Ecto neural progenitor cell (in vitro differentiated cells): Measurements from ENCODE around the gene VDAC1.
A peak's percentile ranks its signal among the peaks of the same experiment; 100 is the strongest.

ENCODE experiments used
- DNase-seq: peaks from one replicate; pipeline ENCODE4 v3.0.0-alpha.2; 2018; ENCODE audit warnings: low spot score

VDAC1 gene

DNA sequence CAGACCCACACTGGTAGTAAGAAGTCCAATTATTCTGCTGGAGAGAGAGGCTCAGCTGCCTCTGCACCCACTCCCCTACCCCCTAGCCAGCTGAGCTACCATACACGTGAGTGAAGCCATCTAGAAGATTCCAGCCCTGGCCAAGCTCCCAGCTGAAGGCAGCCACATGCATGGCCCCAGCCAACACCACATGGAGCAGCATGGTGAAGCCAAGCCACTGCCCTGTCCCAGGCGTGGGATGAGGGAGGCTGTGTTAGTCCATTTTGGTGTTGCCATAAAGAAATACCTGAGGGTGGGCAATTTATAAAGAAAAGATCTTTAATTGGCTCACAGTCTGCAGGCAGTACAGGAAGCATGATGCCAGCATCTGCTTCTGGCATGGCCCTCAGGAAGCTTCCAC, 20.0 kb upstream of the VDAC1 start:
- no peak for DNase-seq

DNA sequence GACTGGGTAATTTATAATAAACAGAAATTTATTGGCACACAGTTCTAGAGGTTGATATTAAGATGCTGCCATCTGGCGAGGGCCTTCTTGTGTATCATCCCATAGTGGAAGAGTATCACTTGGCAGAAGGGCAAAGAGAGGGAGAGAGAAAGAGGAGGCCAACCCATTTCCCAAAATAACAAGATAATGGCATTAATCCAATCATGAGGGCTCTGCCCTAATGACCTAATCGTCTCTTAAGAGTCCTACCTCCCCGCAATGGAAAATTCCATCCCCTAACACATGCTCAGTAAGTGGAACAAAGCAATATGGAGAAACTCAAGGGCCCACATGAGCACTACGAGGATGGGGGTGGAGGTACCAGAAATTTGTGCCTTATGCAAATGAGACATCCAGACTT, 17.6 kb upstream of the VDAC1 start:
- DNase-seq, result no peak

- DNase-seq, result no peak
These were observed 15.4 kb upstream of the VDAC1 start for GRCh38 chr5:134020188-134020587.

DNA sequence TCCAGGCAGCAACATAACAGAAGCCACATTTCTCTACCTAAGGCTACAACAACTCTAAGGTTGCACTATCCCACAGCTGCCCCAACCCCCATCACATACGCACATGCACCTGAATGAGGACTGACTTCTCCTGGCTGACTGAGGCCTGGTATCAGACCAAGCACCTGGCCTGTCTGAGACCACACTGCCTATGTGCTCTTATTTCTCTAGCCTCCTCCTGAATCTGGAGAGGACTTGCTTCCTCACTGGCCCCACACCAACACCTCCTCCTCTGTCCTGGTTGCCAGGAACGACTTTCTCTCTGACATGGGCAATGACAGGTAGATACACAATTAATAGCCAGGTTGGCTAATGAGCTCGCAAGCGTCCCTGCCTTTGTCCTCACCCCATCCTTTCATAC, 14.9 kb upstream of the VDAC1 start:
- DNase-seq, result no peak

DNA sequence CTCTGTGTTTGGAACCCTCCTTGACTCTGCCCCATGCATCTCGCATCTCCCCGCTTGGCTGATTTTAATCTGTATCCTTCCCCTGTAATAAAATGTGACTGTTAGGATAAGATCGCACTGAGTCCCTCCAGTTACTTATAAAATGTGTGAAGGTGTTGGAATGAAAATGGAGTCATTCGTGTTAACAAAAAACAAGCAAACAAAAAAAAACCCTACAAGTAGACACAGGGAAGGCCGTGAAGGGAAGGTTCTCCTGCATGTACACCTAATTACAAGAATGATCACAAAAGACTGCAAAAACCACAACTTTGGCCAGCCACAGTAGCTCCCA, 14.2 kb upstream of the VDAC1 start:
- no peak for DNase-seq

GRCh38 chr5:134018154-134018985, 13.6 kb upstream of the VDAC1 start:
- DNase-seq, result no peak

DNA sequence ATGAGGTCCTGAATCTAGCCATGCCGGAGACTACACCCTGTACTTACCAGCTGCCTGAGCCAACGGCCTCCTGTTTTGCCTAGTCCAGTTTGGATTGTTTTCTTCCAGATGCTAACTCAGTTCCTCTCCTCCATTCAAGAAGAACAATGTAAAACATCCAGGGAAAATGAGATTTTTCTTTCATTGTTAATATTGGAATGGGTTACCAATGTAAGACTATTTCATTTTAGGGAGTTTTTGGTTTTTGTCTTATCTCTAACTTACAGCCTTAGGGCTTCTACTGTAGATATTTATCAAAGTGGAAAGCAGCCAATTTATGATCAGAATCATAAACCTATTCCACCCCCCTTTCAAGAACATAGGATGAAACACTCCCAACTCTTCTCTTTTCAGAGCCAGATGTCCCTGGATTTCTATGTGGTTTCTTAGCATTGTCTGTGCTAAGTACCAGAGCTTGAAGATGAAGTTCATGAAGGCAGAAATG, 3.5 kb upstream of the VDAC1 start:
- DNase-seq, result no peak

DNA sequence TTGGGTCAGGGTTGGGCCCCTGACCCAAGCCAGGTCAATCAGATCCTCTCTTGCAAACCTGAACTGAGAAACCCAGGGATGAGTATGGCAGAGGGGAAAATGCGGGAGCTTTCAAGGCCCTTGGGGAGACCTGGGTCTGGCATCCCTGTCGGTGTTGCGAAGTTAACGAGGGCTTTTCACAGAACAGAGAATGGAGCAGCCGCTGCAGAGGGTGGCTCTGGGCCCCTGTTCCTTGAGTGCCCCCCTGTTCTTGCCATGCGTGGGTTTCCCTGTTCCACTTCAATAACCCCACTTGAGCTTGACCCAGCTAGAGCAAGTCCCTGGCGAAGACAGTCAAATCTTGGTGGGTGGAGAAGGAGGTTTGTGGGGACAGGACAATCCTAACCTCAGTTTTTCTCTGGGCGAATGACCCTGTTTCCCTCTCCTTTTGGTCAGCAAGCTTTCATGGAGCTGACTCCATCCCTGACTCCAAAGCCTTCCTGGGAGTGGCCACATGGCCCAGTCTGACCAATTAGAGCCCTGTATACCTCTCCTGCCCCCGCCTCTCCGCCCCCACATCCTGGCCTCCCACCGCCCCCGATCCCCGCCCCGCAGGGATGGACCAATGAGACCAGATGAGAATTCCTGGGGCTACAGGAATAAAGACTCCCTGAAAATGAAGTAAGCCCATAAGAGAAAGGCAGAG, 2.9 kb upstream of the VDAC1 start:
- peak; percentile 70 for DNase-seq

- DNase-seq, result no peak
These were observed 1.3 kb upstream of the VDAC1 start for GRCh38 chr5:134006115-134006514.

DNA sequence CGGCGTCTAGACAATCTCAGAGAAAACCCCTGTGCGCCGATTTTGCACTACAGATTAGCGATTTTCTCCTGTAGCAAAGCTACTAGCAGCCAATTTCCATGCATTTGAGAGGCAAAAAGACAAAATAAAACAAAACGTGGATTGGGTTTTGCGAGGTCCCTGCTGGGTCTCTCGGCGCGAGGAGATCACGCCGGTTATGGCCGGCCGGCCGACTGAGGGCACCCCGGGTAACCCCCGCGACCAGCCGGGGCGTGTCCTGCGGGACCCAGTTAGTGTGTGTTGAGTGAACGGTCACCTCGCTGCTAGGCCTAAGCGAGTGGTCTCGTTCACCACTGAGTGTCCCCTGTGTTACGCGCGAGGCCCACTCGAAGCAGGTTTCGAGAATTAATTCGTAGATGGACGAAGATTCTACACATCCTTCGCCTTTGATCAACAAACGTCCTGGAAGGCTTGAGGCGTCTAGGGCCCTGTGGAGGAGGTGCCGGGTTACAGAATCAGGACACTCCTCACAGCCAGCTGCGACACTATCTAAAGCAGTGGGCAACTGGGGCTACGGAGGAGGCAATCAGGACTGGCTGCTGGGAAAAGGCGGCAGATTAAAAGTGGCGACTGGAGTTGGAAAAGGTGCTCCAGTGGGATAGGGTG, 764 bp upstream of the VDAC1 start:
- DNase-seq, result no peak

DNA sequence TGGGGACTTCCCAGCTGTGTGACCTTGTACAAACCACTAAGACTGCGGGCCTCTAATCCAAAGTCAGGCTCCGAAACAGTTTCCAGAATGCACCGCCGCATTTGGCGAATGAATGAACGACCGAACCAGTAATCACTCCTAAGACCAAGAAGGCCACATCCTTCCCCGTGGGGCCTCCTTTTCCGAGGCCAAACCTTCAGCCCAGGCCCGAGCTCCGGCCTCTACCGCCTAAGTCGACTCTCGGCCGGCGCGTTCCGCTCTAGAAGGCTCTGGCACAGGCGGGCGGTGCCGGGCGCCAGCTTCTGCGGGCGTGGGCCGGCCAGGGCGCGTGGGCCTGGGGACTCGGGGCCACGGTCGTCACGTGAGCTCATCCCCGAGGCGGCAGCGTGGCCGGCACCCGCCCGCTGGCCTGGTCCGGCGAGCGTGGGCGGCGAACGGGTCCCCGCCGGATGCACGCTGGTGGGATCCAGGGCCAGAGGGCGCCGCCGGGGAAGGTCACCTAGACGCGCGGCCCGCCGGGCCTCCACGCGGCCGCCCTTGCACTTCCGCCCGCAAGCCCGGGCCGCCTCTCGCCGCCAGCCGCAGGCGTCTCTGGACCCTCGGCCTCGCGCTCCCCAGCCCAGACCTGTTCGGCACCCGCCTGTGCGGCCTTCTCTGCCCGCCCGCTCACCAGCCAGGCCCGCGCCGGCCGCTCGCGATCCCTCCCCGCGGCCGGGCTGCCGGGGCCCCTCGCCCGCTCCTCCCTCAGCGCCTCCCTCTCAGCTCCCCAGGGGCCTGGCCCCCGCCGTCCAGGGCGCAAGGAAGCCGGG, 754 bp downstream of the VDAC1 start:
- peak; percentile 71 for DNase-seq

DNA sequence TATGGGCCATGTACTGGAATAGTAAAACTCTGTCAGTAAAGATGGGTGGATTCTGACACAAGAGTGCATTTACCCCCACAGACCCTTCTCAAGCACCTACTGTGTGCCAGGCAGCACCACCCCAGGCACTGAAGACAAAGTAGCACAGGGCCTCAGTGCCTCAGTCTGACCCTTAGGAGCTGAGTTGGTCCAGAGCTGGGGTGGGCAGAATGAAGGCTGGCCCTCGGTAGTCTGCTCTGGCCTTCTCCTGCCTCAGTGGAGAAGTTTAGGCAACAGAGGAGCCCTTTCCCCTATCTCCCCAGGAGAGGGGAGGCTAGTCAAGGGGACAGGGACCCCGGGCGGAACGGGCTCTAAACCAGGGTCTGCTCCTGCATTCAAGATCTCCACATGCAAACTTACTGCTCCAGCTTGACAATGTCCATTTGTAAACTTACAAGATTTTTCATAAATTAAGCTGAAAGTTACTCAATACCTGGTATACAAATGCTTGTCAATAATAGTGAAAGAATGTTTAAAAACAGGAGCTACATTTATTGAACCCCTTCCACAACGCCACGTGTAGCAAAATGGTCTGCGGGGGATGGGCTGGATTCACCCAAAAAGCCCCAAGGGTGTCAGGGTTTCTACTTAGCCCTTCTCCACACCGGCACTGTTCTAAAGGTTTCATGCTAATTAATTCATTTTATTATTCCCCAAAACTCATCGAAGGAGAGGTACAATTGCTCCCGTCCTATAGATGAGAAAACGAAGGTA, 1.5 kb downstream of the VDAC1 start:
- DNase-seq, result no peak

- no peak for DNase-seq
These were observed 2.6 kb downstream of the VDAC1 start for GRCh38 chr5:134001938-134002731.

- no peak for DNase-seq
These were observed 3.9 kb downstream of the VDAC1 start for GRCh38 chr5:134000696-134001453.

- DNase-seq, result no peak
These were observed 4.7 kb downstream of the VDAC1 start for GRCh38 chr5:134000091-134000511.

GRCh38 chr5:133998807-133999206, 6.0 kb downstream of the VDAC1 start:
- no peak for DNase-seq

GRCh38 chr5:133998042-133998441, 6.7 kb downstream of the VDAC1 start:
- DNase-seq, result no peak

DNA sequence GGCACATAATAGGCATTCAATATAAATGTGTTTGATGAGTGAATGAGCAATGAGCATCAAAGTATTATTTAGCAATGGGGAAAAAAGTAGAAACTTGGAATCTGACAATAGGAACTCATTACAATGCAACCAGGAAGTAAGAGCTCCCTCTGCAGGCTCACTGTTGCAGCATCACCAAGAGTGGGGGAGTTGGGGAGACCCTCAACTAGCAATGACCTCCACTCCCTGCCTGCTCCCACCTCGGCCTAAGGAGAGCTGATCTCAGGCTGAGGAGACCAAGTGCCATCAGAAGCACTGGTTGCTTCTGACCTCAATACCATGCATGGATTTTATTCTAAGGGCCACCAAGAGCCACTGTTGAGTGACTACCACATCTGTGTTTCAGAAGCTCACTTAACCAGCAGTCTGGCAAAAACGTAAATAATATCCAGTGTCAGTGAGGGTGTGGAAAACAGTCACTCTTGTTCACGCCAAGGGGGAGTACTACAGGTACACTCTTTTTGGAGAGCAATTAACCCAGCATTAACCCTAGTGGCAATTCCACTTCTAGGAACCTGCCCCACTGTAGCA, 8.0 kb downstream of the VDAC1 start:
- no peak for DNase-seq

DNA sequence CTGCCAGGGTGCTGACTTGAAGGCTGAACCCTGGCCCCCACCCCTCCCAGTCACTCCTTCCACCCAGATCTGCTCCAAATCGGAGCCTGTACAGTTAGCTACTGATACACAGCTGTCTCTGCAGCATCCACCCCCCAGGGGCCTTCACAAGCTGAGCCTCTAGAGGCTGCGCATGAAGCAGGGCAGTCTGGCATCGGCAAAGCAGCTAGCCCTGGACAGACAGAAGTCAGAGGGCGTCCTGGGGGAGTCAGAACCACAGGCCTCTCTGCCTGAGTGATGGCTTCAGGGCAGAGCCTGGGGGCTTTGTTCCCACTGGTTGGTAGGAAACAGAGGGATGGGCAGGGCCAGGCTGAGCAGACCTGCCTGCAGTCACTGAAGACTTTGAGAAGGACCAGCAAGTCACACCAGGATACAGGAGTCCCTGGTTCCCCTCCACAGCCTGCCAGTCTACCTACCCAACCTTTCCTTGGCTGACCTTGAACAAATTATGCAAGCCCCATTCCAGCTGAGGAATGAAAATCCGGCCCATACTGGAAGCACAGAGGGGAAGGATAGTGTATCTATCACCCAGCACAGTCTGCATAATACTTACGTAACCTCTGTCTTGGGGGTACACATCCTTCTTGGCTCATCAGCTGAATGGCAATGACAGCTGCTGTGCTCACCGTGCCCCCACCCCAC, 8.8 kb downstream of the VDAC1 start:
- no peak for DNase-seq
